RWPE1 (cell line): ENCODE results near the gene RPL21.

Experiments
- CTCF ChIA-PET: fragments of 350-600 bp; sonication (Branson Sonifier 250); formaldehyde crosslinking; extraction: SDS; loops from one replicate; lab custom pipeline; 2021; lab: Yijun Ruan, JAX
- POLR2A ChIA-PET: fragments of 400-600 bp; formaldehyde crosslinking; extraction: SDS; loops from one replicate; lab custom pipeline; 2020; ENCODE audit warnings: antibody characterized with exemption; ENCODE audit not compliant: low non-redundant PET; lab: Yijun Ruan, JAX
- DNase-seq: peaks from one replicate; pipeline ENCODE4 v3.0.0; 2012; ENCODE audit warnings: low spot score
- H3K27ac ChIP-seq: fragments of 450-650 bp; 2 replicates; pipeline ENCODE4 v1.5.1; 2017
- CTCF ChIP-seq: fragments of 450-650 bp; conservative IDR thresholded peaks from 2 replicates; pipeline ENCODE4 v1.5.1; 2017; ENCODE audit warnings: low read depth, mild to moderate bottlenecking

The RPL21 gene

GRCh38 chr13:27233964-27234363, 17.4 kb upstream of the RPL21 start:
- no peak for TF ChIP-seq CTCF
- ChIA-PET CTCF (no interaction called here), POLR2A (no interaction called here)
- DNase-seq, result no peak
- H3K27ac ChIP-seq, result no peak overlapping the region

- TF ChIP-seq CTCF, result no peak
- POLR2A ChIA-PET, result no interaction called here
- no peak overlapping the region for H3K27ac ChIP-seq
- CTCF ChIA-PET, result no interaction called here
- DNase-seq, result no peak
These were observed 14.9 kb upstream of the RPL21 start for GRCh38 chr13:27236478-27236877.

- ChIA-PET POLR2A (no interaction called here), CTCF (no interaction called here)
- H3K27ac ChIP-seq, result no peak overlapping the region
- no peak for TF ChIP-seq CTCF
- no peak for DNase-seq
These were observed 8.7 kb upstream of the RPL21 start for GRCh38 chr13:27242702-27243101.

- no peak for DNase-seq
- POLR2A ChIA-PET, result no interaction called here
- TF ChIP-seq CTCF, result no peak
- no peak overlapping the region for H3K27ac ChIP-seq
- CTCF ChIA-PET, result no interaction called here
These were observed 5.7 kb upstream of the RPL21 start for GRCh38 chr13:27245610-27246009.

- ChIA-PET POLR2A (interaction anchor here (1.0 kb wide), 1 partner anchor 10 kb away, joined by 3 read pairs; no protein-coding TSS in a partner anchor), CTCF (interaction anchor here (0.6 to 1.1 kb wide), 3 partner anchors 20 to 303 kb away, joined by 3 to 5 read pairs (median 3); partner anchors contain the start of gene RASL11A)
- no peak for TF ChIP-seq CTCF
- peak overlapping the region; percentile 96 for H3K27ac ChIP-seq
- DNase-seq, result no peak
These were observed 559 bp upstream of the RPL21 start for GRCh38 chr13:27250833-27251165.

GRCh38 chr13:27252467-27252866, 1.1 kb downstream of the RPL21 start:
- TF ChIP-seq CTCF, result no peak
- ChIA-PET CTCF (no interaction called here), POLR2A (no interaction called here)
- no peak overlapping the region for H3K27ac ChIP-seq
- no peak for DNase-seq
